Fibroblast of the aortic adventitia (primary cell): Measurements from ENCODE around the gene GPATCH2. TPM values are rescaled to one million over a fixed set of nuclear protein-coding genes. Genes with fewer than 3 reads are reported as not detected.
A peak's percentile ranks its signal among the peaks of the same experiment; 100 is the strongest.

ENCODE experiments used
- DNase-seq: peaks from one replicate; pipeline ENCODE4 v3.0.0-alpha.2; 2010; ENCODE audit warnings: low read depth
- H3K4me3 ChIP-seq: 2 replicates; pipeline ENCODE4 v1.5.1; 2011; ENCODE audit warnings: low read depth, mild to moderate bottlenecking, control low read depth, low read length, moderate library complexity
- total RNA-seq: library from RNA; depleted of rRNA; stranded (reverse); fragments of >200 nt; gene quantifications from 2 replicates; pipeline ENCODE4 v1.2.3, GENCODE V29; 2012; ENCODE audit warnings: low replicate concordance
- TF ChIP-seq, protein P1 (sequence below): IDR thresholded peaks from 2 replicates; pipeline ENCODE4 v1.5.1; 2011; ENCODE audit warnings: mild to moderate bottlenecking, low read length, control low read depth, inconsistent platforms; ENCODE audit not compliant: insufficient read depth

The GPATCH2 gene
- total RNA-seq, 1 donor: 23.6 TPM

DNA sequence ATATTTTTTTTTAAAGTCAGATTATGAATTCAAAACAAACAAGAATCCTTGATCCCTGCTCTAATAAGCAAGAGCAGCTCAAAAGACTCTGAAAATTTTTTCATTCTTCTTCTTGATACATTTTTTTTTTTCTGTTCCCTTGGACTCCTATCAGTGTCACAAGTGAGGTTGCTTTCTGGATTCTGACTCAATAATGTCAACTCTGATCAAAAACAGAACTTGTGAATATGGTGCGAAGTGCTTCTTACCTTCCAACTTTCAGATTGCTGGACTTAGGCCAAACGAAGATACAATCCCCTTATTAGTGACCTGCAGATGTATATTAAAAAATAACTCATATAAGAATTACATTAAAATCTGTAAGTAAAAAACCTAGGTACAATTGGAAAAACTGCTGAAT, 136.1 kb downstream of the GPATCH2 start:
- no peak overlapping the region for H3K4me3 ChIP-seq
- TF ChIP-seq, protein P1, sequence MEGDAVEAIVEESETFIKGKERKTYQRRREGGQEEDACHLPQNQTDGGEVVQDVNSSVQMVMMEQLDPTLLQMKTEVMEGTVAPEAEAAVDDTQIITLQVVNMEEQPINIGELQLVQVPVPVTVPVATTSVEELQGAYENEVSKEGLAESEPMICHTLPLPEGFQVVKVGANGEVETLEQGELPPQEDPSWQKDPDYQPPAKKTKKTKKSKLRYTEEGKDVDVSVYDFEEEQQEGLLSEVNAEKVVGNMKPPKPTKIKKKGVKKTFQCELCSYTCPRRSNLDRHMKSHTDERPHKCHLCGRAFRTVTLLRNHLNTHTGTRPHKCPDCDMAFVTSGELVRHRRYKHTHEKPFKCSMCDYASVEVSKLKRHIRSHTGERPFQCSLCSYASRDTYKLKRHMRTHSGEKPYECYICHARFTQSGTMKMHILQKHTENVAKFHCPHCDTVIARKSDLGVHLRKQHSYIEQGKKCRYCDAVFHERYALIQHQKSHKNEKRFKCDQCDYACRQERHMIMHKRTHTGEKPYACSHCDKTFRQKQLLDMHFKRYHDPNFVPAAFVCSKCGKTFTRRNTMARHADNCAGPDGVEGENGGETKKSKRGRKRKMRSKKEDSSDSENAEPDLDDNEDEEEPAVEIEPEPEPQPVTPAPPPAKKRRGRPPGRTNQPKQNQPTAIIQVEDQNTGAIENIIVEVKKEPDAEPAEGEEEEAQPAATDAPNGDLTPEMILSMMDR: no peak
- no peak for DNase-seq

DNA sequence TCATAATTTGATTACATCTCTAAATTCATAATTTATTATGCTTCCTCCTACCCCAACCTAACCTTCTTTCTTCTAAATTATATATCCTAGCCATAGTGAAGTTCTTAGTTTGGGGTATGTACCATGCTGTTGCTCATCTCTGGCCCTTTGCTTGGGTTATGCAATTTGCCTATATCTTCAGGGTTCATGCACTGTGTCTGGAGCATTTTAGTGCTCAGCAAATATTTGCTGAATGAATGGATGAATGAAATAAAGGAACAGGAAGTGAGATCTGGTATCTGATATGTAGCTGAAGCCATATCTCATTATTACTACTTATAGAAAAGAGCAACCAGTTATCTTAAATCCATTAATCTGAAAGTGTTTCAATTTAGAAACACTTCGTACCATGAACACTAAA, 137.6 kb downstream of the GPATCH2 start:
- H3K4me3 ChIP-seq: no peak overlapping the region
- no peak for DNase-seq
- TF ChIP-seq, protein P1: no peak

DNA sequence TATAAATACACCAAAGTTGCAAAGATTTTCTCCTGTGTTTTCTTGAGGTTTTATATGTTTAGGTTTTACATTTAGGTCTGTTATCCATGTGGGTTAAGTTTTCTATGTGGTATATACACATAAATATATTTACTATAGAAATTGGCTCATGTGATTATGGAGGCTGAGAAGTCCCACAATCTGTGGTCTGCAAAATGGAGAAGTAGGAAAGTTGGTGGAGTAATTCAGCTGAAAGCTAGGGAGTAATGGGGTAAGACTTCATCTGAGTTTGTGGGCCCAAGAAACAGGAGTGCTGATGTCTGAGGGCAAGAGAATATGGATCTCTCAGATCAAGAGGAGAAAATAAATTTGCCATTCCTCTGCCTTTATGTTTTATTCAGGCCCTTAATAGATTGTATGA, 146.0 kb downstream of the GPATCH2 start:
- no peak overlapping the region for H3K4me3 ChIP-seq
- DNase-seq: no peak
- TF ChIP-seq, protein P1: no peak

DNA sequence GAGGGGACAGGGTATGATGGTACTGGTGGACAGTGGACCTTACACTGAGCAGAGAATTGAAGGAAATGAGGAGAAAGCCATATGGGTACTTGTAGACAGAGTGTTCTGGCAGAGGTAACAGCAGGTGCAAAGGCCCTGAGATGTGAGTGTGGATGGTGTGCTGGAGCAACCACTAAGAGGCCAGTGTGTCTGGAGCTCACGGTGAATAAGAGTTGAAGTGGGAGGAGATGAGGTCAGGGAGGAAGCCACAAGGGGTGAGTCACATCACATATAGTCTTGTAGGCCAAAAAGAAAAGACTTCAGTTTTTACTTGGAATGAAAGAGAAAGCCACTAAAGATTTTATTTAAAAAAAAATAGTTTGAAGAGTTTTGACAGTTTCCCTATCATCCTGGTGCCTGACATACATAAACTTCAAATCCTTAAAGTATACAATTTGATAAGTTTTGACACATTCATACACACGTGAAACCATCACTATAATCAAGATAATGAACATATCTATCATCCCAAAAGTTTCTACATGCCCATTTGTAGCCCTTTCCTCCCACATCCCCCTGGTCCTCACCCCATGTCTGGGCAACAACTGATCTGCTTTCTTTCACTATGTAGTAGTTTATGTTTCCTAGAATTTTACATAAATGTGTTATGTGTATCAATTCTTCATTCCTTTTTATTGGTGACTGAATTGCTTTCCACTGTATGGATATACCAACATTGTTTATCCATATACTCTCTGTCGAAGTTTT, 148.4 kb downstream of the GPATCH2 start:
- H3K4me3 ChIP-seq: no peak overlapping the region
- TF ChIP-seq, protein P1: no peak
- DNase-seq: peak; percentile 72

DNA sequence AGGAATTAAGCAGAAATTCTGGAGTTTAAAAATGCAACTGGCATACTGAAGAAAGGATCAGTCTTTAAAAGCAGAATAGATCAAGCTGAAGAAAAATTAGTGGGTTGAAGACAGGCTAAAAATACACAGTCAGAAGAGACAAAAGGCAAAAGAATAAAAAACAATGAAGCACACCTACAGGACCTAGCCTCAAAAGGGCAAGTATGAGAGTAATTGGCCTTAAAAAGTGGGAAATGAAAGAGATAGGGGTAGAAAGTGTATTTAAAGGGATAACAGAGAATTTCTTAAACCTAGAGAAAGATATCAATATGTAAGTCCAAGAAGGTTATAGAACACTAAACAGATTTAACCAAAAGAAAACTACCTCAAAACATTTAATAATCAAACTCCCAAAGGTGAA, 152.4 kb downstream of the GPATCH2 start:
- no peak overlapping the region for H3K4me3 ChIP-seq
- TF ChIP-seq, protein P1: no peak
- DNase-seq: no peak

DNA sequence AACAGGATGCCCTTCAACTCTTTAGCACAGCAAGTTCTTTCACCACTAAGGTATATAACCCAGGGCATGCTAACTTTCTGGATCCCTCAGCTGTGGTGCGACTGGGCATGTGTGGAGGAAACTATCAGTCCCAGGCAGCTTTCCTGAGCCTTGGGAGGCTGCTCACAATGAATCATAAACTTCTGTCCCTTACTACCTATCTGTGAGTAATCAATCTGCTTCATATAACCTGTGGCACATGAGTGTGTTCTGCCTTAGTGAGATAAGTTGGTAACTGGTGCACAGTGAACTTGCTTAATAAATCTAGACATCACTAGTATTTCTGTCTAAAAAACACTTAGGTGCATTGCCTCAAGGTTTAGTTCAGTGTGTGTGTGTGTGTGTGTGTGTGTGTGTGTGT, 158.0 kb downstream of the GPATCH2 start:
- DNase-seq: no peak
- TF ChIP-seq, protein P1: no peak
- H3K4me3 ChIP-seq: no peak overlapping the region

DNA sequence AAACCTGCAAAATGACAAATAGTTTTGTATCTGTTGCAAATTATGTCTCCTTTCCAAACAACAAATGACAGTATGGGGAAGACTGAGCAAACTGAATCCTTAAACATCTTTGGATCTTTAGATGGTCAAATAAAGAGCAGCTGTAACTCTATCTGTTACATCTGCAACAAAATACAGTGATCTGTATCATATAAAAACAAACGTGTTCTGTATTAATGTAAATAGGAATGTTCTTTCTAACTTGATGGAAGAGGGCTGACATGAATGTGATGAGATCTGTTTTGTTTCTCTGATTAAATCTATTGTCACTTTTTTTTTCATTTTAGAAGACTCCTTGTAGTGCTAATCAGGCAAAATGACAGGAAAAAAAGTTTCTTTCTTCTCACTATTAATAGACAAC, 159.5 kb downstream of the GPATCH2 start:
- no peak overlapping the region for H3K4me3 ChIP-seq
- TF ChIP-seq, protein P1: no peak
- DNase-seq: no peak
